GM19395 (cell line): ENCODE measurements around the gene GOLGA8Q.
"Not testable (repeated sequence)": the region's sequence is repeated elsewhere in the genome, so short reads cannot be mapped to it uniquely, and the experiment has no call there.

Source experiments
- ATAC-seq: cut with Tn5 transposase; IDR thresholded peaks from one replicate; pipeline ENCODE4 v1.9.1; 2021; ENCODE audit warnings: mild to moderate bottlenecking, moderate library complexity; ENCODE audit not compliant: unreplicated experiment

Gene GOLGA8Q, protein sequence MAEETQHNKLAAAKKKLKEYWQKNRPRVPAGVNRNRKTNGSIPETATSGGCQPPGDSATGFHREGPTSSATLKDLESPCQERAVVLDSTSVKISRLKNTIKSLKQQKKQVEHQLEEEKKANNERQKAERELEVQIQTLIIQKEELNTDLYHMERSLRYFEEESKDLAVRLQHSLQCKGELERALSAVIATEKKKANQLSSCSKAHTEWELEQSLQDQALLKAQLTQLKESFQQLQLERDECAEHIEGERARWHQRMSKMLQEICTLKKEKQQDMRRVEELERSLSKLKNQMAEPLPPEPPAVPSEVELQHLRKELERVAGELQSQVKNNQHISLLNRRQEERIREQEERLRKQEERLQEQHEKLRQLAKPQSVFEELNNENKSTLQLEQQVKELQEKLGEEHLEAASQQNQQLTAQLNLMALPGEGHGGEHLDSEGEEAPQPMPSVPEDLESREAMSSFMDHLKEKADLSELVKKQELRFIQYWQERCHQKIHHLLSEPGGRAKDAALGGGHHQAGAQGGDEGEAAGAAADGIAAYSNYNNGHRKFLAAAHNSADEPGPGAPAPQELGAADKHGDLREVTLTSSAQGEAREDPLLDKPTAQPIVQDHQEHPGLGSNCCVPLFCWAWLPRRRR

DNA sequence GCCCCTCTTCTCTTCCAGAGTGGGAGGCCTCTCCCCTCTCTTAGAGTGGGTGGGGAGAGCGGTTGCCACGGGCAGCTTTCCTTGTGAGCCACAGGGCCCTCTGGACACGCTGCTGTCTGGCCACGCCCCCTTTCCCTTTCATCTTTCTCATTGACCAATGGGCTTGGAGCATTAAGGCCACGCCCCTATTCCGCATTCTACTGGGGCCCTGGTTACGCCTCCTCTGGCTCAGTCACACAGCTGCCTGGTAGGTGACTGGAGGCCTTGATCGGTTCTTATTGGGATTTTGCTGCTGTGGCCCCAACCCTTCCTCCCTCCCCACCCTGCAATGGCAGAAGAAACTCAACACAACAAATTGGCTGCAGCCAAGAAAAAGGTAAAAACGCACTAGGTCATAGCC is at the start of gene GOLGA8Q:
Gene GOLGA8Q (plus strand): TSS at position 301 of the 400 bp plus-strand sequence. CDS start 28 bp downstream, at position 329.
- ATAC-seq = not testable (repeated sequence)

DNA sequence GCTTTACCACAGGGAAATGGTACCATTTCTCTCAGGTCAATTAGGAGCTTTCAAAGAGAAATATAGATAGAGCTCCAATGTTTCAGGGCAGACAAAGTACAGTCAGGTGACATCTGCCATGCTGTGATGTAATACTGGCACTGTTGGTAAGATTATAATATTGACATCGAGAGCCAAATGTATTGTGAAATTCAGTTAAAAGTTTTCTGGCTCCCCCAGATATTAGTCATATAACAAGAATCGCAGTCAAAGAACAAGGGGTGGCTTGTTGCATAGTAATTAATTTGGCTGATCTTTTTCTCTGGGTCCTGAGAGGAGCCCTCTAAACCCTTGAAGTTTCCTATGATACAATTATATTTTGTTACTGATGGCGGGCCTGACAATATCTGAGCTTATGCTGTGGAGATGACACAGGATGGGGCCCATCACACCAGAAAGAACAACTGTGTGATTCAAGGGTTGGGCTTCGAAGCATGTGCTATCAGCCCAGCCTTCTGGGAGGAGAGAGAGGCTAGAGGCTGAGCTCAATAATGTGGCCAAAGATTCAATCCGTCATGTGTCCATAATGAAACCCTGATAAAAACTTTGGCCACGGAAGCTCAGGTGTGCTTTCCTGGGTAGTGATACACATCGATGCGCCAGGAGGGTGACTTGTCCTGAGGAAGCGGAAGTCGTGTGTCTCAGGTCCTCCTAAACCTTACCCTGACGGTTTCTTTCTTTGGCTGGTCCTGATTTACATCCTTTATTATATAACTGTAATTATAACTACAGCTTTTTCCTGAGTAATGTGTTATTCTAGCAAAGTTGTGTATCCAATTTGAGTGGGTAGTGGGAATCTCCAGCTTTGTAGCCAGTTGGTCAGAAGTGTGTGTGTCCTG is 48.7 kb upstream of the GOLGA8Q start:
- ATAC-seq = not testable (repeated sequence)

DNA sequence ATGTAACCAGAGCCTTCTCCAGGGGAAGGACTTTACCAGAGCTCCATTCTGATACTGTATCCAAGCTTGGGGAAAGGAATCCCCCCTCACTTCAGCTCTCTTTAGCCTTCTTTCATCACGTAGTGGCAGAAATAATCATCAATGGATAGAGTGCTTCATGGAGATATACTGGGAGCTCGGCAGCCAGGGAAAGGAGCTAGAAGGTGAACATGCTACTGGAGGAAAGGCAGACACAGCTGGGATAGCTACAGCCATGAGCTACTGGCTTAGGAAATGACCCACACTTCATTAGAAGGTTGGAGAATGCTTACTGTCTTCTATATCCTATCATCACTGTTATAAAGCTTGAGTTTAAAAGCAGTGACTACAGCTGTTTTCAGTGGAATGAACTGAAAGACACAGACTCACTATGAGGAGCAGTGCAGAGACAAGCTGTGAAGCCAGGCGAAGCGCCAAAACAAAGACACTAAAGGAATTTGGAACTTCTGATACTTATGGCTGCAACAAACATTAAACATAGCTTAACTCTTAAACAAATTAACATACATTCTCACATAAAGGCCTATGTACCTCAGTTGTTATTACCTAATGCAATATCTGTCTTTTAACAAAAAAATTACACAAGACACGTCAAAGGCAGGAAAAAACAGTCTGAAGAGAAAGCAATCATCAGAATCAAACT is 47.5 kb upstream of the GOLGA8Q start:
- not testable (repeated sequence) for ATAC-seq

DNA sequence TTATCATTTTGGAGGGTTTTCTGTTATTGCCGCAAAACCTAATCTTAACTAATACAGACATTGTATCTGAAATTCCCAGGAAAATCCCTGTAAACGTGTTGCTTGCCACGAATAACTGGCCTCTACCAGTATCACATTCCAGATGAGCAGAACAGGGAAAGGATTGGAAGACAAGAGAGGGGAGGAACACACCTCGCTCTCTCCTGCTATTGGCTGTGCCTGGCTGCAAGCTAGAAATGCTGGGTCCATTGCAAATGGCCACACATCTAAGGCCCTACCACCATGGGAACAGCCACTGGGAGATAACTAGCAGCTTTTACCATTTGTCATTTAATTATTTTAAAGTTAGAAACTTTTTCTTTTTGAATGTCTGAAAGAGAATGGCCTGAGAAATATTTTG is 37.3 kb upstream of the GOLGA8Q start:
- not testable (repeated sequence) for ATAC-seq

DNA sequence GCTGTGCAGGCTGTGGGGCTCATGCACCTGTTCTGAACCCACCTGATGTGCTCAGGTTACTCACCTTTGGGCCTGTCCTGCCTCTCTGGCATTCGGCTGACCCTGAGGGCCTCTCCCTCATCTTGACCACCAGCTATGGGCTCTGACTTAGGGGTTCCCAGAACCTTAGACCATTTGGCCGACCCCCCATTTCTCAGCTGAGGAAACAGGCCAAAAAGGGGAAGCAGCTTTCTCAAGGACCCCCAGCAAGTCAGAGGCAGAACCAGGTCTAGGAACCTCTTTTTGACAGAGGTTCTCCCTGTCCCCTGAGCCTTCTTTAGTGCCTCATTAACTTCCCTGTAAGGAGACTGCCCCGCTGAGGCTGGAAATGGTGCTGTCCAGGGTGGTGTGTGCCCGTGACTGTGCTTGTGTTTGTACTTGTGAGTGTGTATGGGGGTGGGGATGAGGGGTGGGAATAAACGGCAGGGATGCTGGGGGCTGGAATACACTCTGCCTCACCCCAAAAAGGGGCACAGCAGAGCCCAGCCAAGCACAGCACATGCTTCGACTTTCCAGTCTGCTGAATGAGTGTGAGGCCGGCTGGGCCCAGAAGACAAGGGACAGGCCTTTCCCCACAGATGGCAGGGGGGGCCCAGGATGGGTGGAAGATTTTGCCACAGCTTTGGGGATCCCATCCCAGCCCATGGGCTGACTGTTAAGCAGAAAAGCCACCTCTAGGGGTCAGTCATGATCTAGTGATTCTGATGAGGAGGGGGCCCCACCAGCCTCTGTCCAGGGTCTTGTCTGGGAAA is 28.2 kb upstream of the GOLGA8Q start:
- not testable (repeated sequence) for ATAC-seq

DNA sequence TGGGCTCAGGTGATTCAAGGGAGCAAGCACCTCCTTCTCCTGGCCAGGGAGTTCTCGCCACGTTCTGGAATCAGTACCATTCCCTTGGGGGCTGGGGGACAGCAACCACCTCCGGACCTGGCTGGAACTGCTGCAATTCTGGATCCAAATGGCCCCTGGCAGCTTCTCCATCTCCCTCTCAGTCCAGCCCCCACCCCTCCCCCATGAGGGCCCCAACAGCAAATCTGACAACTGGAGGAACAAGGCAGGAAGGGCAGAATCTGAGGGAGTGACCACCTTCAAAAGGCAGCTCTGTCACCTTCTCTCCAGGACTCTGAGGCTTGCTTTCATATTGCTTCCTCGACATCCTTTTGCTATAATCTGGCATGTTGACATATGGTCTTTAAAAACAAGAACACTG is 25.9 kb upstream of the GOLGA8Q start:
- ATAC-seq = not testable (repeated sequence)

DNA sequence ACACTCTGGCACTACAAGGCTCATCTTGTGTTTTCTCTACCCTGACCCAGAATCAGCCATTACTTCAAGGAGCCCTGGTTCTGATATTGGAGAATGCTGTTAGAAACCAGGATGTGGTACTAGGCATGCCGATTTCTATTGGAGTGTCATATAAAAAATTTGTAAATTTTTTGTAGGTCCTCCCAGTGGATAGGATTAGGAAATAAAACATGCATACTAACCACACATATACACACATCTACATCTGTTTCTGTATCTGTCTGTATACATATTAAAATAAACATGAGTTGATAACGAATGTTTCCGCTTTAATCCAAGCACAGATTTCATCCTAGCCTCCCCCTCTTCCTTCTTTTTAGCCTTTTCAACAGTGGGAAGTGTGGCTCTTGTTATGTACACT is 22.8 kb upstream of the GOLGA8Q start:
- not testable (repeated sequence) for ATAC-seq

DNA sequence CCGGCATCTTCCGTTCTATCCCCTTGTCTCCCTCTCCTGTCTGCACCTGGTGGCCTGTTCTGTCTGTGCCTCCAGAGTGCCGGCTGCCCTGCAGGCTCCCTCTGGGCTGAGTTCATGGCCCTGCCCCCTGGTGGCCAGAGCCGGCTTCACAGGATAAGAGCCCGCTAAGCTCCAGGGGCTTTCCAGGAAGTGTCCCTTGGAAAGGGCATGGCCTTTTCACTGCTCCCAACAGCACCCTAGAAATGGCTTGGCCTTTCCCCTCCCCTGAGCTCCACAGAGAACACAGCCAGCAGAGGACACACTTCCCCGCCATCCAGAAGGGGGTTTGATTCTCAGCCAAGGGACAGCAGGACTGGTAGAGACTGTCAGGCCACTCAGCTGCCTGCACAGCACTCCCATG is 15.1 kb downstream of the GOLGA8Q start:
- not testable (repeated sequence) for ATAC-seq

DNA sequence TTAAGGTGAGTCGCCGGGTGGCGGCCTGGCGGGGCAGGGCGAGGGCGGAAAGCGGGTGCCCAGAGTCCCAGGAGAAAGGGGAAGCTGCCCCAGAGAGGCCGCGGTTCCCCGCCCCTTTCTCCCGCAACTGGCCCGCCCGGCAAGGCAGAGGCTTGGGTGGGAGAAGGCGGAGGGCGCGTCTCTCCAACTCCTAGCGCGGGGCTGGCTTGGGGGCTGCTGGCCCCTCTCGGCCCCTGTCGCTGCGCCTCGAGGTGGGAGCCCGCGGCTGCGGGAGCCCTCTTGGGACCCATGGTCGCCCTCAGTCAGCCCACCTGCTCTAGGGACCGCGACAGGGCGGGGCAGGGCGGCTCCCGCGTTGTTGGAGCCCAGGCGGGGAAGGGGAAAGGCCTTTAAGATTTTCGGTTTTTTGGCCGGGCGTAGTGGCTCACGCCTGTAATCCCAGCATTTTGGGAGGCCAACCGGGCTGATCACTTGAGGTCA is 21.2 kb downstream of the GOLGA8Q start:
- not testable (repeated sequence) for ATAC-seq

DNA sequence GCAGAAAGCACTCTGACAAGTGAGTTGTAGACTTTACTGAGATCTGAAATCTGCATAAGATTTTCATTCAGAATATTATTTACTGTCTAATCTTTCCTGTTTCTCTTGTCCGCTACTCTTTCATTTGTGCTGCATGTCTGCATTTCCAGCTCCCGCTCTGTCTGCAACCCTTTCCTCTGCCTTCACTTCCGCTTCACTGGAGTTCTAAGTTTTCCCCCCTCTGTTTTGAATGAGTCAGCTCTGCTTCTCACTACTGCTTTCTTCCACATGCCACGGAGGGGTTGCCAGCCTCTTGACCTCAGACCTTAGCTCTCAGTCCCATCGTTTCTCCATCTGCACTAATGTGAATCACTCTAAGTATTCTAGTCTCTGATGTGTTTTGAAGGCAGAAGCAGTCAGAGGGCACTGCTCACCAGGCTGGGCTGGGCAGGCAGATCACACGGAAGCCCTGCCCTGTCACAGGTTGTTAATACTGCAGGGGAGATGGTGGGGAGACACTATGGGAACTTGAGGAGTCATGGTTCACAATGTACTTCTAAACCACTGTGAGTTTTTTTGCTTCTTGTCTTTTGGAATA is 27.6 kb downstream of the GOLGA8Q start:
- ATAC-seq = not testable (repeated sequence)

DNA sequence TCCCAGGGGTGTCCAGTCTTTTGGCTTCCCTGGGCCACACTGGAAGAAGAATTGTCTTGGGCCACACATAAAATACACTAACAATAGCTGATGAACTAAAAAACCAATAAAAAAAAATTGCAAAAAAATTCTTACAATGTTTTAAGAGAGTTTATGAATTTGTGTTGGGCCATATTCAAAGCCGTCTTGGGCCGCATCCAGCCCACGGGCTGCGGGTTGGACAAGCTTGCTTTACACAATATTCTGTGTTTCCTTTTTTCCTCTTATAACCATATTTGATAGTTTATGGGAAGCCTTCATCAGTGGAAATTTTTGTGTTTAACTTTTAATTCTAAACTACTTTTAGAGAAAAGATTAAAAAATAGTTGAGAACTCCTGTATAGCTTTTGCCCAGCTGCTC is 28.9 kb downstream of the GOLGA8Q start:
- ATAC-seq = not testable (repeated sequence)

DNA sequence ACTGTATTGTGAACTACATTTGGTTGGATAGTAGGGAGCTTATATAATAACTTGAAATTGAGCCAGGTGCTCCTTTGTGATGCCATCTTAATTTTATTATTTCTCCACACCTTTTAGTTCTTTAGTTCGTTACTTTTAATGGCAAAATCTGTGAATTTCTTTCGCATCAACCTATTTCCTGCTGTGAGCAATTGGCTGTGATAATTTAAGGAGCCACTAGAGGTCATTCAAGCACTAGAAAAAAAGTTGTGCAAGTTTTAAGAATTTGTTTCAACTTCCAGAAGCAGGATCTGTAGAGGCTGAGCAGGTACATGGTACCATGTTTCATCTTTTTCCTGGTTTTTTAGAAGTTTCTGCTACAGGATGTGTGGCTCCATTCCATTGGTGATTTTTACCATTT is 47.1 kb downstream of the GOLGA8Q start:
- not testable (repeated sequence) for ATAC-seq

DNA sequence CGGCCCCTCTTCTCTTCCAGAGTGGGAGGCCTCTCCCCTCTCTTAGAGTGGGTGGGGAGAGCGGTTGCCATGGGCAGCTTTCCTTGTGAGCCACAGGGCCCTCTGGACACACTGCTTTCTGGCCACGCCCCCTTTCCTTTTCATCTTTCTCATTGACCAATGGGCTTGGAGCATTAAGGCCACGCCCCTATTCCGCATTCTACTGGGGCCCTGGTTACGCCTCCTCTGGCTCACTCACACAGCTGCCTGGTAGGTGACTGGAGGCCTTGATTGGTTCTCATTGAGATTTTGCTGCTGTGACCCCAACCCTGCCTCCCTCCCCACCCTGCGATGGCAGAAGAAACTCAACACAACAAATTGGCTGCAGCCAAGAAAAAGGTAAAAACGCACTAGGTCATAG is 51.9 kb downstream of the GOLGA8Q start, which contains the start of gene GOLGA8H:
Gene GOLGA8H (plus strand): TSS at position 233 of the 400 bp plus-strand sequence. CDS start 98 bp downstream, at position 331.
- ATAC-seq = not testable (repeated sequence)
